Fibroblast of lung (primary cell): Measurements from ENCODE around the gene CAP1.

Experiments used
- EZH2 ChIP-seq: IDR thresholded peaks from 2 replicates; pipeline ENCODE4 v1.5.1; 2012; ENCODE audit warnings: low read length, control low read depth, mild to moderate bottlenecking; ENCODE audit errors: missing control alignments
- TF ChIP-seq, protein P1 (sequence below), 2 donors: IDR thresholded peaks in 1 of 2; conservative IDR thresholded peaks in 1 of 2; 1 replicate in 1 of 2; 2 replicates in 1 of 2; pipeline ENCODE4 v1.5.1; 2011 to 2012; ENCODE audit warnings: low read length in 2 of 2, control low read depth in 1 of 2, inconsistent platforms in 1 of 2, low read depth in 1 of 2, mild to moderate bottlenecking in 1 of 2

DNA sequence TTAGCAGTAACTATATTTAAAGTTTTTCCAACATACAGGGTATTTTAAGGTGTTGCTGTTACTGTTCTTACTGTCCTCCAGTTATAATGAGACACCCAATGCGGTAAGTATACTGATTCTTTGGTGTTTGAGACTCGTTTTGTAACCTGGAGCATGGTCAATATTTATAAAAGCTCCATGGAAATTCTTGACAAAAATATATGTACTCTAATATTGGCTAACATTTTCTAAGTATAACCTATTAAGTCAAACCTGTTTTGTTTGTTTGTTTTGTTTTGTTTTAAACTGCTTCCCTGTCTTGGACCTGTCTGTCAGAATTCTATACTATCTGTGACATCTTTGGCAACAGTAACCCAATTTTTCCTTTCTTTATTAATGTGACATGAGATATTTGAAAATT lies 15.9 kb upstream of the CAP1 start:
- TF ChIP-seq, protein P1, sequence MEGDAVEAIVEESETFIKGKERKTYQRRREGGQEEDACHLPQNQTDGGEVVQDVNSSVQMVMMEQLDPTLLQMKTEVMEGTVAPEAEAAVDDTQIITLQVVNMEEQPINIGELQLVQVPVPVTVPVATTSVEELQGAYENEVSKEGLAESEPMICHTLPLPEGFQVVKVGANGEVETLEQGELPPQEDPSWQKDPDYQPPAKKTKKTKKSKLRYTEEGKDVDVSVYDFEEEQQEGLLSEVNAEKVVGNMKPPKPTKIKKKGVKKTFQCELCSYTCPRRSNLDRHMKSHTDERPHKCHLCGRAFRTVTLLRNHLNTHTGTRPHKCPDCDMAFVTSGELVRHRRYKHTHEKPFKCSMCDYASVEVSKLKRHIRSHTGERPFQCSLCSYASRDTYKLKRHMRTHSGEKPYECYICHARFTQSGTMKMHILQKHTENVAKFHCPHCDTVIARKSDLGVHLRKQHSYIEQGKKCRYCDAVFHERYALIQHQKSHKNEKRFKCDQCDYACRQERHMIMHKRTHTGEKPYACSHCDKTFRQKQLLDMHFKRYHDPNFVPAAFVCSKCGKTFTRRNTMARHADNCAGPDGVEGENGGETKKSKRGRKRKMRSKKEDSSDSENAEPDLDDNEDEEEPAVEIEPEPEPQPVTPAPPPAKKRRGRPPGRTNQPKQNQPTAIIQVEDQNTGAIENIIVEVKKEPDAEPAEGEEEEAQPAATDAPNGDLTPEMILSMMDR (conservative IDR thresholded peaks at IDR 0.05 in 1 of 2, IDR thresholded peaks at IDR 0.05 in 1 of 2; ENCODE audit: low read depth in 1 of 2, low read length in 2 of 2): no peak
- TF ChIP-seq EZH2: no peak
